Measurements from ENCODE around the gene RNF111.

DNA sequence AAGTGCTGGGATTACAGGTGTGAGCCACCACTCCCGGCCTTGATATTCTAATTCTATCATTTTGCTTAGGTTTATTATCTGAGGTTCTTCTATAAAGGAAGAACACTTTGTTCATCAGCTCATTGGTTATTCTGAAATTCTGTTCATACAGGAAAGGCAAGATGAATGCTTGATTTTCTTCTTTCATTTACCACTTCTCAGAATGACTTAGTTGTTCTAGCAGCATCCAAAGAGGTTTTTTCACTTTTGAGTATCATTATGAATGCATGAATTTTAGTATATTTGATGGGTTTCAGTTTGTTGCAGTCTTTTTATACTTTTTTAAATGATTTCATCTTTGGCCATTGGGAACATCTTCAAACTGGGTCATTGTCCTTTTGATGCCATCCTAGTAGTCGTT, 51.8 kb downstream of the RNF111 start:
- TF ChIP-seq MXI1 (conservative IDR thresholded peaks at IDR 0.05; ENCODE audit: poor library complexity, severe bottlenecking) = no peak
- no peak for TF ChIP-seq EP300 (conservative IDR thresholded peaks at IDR 0.05; ENCODE audit: poor library complexity, severe bottlenecking)
- TF ChIP-seq, protein P1, sequence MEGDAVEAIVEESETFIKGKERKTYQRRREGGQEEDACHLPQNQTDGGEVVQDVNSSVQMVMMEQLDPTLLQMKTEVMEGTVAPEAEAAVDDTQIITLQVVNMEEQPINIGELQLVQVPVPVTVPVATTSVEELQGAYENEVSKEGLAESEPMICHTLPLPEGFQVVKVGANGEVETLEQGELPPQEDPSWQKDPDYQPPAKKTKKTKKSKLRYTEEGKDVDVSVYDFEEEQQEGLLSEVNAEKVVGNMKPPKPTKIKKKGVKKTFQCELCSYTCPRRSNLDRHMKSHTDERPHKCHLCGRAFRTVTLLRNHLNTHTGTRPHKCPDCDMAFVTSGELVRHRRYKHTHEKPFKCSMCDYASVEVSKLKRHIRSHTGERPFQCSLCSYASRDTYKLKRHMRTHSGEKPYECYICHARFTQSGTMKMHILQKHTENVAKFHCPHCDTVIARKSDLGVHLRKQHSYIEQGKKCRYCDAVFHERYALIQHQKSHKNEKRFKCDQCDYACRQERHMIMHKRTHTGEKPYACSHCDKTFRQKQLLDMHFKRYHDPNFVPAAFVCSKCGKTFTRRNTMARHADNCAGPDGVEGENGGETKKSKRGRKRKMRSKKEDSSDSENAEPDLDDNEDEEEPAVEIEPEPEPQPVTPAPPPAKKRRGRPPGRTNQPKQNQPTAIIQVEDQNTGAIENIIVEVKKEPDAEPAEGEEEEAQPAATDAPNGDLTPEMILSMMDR (IDR thresholded peaks at IDR 0.05; ENCODE audit: poor library complexity, severe bottlenecking) = no peak
- TF ChIP-seq, protein P2, sequence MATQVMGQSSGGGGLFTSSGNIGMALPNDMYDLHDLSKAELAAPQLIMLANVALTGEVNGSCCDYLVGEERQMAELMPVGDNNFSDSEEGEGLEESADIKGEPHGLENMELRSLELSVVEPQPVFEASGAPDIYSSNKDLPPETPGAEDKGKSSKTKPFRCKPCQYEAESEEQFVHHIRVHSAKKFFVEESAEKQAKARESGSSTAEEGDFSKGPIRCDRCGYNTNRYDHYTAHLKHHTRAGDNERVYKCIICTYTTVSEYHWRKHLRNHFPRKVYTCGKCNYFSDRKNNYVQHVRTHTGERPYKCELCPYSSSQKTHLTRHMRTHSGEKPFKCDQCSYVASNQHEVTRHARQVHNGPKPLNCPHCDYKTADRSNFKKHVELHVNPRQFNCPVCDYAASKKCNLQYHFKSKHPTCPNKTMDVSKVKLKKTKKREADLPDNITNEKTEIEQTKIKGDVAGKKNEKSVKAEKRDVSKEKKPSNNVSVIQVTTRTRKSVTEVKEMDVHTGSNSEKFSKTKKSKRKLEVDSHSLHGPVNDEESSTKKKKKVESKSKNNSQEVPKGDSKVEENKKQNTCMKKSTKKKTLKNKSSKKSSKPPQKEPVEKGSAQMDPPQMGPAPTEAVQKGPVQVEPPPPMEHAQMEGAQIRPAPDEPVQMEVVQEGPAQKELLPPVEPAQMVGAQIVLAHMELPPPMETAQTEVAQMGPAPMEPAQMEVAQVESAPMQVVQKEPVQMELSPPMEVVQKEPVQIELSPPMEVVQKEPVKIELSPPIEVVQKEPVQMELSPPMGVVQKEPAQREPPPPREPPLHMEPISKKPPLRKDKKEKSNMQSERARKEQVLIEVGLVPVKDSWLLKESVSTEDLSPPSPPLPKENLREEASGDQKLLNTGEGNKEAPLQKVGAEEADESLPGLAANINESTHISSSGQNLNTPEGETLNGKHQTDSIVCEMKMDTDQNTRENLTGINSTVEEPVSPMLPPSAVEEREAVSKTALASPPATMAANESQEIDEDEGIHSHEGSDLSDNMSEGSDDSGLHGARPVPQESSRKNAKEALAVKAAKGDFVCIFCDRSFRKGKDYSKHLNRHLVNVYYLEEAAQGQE (IDR thresholded peaks at IDR 0.05; ENCODE audit: borderline replicate concordance) = no peak
- TF ChIP-seq POLR2AphosphoS5 (IDR thresholded peaks at IDR 0.05) = no peak
- no peak for TF ChIP-seq EZH2 (IDR thresholded peaks at IDR 0.05; ENCODE audit: borderline replicate concordance, insufficient read depth, low read length, poor library complexity, severe bottlenecking)
- no peak for TF ChIP-seq TAF1 (IDR thresholded peaks at IDR 0.05; ENCODE audit: low read depth)
- no peak for TF ChIP-seq RAD21 (conservative IDR thresholded peaks at IDR 0.05)
- no peak for TF ChIP-seq SMC3 (conservative IDR thresholded peaks at IDR 0.05; ENCODE audit: poor library complexity)
